ENCODE results near the gene LAMTOR4.

The LAMTOR4 gene

DNA sequence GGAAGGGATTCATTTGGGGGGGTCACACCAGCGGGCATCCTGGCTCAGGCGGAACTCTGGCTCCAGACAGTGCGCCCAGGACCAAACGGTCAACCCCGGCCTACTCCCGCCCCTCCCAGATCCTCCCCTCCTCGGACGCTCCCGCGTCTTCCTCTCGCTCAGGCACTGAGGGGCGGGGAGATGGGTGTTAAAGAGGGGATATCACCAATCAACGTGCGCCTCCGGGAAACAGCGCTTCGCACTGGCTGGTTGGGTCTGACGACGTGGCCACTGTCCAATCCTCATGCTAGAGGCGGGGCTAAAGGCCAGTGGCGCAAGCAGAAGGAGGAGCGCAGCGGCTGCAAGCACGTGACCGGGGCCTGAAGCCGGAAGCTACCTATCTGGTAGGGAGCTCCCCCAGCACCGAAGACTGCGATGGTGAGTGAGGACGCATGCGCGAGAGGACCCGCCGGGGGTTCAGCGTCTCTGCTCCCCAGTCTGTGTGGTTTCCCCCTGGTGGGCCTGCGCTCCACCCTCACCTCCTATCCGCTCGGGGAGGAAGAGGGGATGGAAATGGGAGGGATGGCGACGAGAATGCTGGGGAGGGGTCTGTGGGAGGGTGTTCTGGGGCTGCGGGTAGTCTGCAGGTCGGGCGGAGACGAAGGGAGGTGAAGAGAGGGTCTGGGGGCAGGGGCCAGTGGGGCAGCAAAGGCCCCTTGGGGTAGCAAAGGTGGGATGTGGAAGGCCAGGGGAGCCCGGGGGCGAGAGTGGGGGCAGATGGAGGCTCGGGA is at the start of gene LAMTOR4:
LAMTOR4 (plus strand) TSS at position 360 of the 770 bp plus-strand sequence; CDS start at position 415, 55 bp downstream.
- peak; percentile 100 for DNase-seq

DNA sequence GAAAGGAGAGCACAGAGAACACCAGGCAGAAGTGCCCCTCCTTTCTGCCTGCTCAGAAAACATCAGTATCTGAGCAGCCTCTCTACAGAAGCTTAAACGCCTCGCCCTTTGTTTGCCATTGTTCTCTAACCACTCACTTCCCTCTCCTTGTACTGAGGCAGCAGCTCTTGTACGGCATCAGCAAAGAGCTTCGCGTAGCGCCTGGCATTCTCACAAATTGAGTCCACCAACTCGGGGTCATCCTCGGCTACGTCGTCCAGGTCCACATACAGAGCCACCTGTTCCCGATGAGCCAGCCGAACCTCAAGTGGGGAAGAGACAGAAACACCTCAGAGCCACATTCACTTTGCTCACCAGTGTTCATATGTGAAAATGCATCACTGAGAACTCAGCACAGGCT is 49.3 kb upstream of the LAMTOR4 start:
- no peak for DNase-seq

- peak; percentile 94 to 97 for DNase-seq
Measured at GRCh38 chr7:100100420-100101015, 48.2 kb upstream of the LAMTOR4 start.

DNA sequence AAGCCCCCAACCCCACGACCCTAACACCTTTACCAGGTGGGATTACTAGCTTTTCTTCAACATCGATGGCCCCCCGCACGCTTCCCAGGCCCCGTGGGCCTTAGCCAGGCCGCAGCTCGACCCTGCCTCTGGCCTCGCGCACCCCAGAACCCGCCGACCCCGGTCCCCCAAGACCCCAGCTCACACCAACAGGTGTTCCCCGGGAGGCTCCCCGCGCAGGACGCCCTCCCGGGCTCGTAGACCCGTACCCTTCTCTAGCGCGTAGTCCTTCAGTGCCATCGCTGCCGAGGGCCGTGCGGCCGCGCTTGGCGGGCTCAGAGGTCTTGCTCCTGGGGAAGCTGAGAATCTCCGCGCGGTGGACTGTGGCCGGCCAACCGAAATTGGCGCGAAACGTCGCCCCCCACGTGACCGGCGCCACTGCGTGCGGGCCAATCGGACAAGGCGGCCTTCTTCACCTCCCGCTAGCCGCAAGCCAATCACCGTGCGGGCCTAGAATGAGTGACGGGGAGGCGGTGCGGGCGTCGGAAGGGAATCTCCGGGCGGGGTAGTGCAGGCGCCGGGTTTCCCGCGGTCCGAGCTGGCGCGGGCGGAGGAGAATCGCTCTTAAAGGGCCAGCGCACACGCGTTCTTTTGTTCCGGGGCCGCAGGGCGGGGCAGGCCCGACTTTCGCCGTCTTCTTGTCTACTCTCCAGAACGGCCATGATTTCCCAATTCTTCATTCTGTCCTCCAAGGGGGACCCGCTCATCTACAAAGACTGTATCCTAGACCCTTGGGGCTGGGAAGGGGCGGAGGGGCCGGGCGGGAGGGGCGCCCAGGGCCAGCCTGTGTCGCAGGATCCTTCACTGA is 47.5 kb upstream of the LAMTOR4 start, which contains the start of the genes AP4M1 and MCM7:
AP4M1 (plus strand) TSS at position 628 of the 847 bp plus-strand sequence; CDS start at position 700, 72 bp downstream.
MCM7 (minus strand) TSS at position 382 of the 847 bp plus-strand sequence; CDS start at position 279, 103 bp downstream.
- peak; percentile 99 to 100 for DNase-seq

- no peak for DNase-seq
Measured at GRCh38 chr7:100102950-100103840, 45.5 kb upstream of the LAMTOR4 start.

GRCh38 chr7:100105534-100105933 is 43.2 kb upstream of the LAMTOR4 start:
- no peak for DNase-seq

DNA sequence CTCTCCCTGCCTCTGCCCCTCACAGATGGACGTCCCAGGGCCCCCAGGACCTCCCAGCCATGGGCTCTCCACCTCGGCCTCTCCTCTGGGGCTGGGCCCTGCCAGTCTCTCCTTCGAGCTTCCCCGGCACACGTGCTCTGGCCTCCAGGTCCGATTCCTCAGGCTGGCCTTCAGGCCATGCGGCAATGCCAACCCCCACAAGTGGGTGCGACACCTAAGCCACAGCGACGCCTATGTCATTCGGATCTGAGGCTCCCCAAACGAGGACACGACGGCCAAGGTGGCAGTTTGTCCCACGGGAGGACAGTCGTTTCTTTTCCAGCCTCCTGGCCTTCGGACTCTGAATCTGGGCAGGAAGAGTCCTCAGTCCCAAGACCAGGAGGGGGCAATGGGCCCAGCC is 42.1 kb upstream of the LAMTOR4 start:
- no peak for DNase-seq

GRCh38 chr7:100107125-100107737 is 41.5 kb upstream of the LAMTOR4 start:
- no peak for DNase-seq

GRCh38 chr7:100107890-100108289 is 40.8 kb upstream of the LAMTOR4 start:
- DNase-seq, result no peak

DNA sequence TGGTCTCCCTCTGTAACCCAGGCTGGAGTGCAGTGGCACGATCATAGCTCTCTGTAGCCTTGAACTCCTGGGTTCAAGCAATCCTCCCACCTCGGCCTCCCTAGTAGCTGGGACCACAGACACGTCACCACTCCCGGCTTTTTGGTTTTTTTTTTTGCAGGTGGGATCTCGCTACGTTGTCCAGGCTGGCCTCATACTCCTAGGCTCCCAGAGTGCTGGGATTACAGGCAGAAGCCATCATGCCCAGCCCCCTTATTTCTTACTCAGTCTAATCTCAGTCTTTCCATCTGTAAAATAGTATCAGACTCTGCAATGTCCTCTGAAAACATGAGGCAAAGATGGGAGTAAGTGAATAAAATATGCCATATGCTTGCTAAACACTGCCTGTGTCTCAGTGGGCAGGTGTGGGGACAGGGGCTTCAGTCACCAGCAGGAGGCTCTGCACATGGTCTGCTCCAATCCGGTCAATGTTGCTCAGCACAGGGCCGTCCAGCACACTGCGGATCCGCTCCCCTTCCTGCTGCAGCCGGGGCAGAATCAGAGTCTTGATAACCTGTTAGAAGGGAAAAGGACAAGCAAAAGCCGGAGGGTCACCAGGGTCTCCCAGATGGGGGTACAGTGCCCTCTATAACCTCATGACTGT is 39.1 kb upstream of the LAMTOR4 start:
- no peak for DNase-seq

GRCh38 chr7:100111156-100111555 is 37.6 kb upstream of the LAMTOR4 start:
- DNase-seq, result no peak

DNA sequence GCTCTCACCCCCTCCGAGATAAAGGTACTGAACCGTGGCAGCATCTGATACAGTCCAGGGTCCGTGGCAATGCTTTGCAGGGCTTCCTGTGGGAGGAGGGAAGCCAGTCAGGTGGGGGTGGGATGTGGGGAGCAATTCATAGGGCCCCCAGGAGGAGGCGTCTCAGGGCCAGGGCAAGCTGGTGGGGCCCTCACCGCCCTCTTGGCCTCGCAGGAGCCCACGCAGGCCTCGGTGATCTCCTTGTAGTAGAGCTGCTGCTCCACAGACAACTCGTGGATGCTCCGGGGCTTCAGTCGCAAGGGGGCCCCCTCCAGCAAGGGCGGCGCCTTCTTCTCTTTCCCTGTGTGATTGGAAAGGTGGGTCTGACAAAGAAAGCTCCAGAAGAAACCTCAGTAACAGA is 36.8 kb upstream of the LAMTOR4 start:
- no peak for DNase-seq

DNA sequence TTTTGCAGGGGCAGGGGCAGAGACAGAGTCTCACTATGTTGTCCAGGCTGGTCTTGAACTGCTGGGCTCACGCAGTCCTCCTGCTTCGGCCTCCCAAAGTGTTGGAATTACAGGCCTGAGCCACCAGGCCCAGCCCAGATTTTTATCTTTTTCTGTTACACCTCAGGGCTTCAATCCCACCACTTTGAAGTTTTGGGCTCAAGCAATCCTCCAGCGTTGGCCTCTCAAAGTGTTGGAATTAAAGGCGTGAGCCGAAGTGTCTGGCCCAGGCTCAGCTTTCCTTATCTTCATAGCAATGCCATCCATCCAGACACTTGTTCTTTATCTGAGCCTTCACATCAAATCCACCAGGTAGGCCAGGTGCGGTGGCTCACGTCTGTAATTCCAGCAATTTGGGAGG is 33.7 kb upstream of the LAMTOR4 start:
- DNase-seq, result no peak

DNA sequence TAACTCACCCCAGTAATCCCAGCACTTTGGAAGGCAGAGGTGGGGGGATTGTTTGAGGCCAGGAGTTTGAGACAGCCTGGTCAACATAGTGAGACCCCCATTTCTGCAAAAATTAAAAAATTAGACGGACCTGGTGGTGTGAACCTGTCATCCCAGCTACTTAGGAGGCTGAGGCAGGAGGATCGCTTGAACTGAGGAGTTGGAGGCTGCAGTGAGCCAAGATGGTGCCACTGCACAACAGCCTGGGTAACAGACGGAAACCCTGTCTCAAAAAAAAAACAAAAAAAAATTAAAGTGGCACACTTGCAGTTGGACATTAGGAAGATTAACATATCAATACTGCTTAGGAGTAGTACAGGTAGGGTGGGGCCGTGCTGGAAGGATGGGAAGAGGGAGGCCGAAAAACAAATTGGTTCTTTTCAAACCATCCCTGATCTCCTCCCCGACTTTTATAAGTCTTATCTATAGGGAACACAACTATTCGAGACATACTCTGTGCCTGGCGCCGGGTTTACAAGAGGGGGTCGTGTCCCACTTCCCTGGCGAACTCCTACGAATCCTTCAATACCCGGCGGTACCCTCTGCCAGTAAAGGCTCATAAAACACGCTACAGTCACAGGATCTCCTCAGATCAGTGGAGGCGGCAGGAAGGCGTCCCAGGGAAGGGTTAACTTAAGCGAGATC is 30.2 kb upstream of the LAMTOR4 start:
- no peak for DNase-seq

- peak; percentile 95 to 96 for DNase-seq
Measured at GRCh38 chr7:100119072-100119969, 29.4 kb upstream of the LAMTOR4 start, which contains the start of the genes CNPY4 and TAF6. CNPY4 (plus strand) TSS chr7:100119634; CDS start chr7:100119745, 111 bp downstream. TAF6 (minus strand) TSS chr7:100119358; CDS start chr7:100114209, 5,149 bp downstream.

- DNase-seq, result peak in 1 of 2 experiments; percentile 52
Measured at GRCh38 chr7:100119970-100120732, 28.6 kb upstream of the LAMTOR4 start.

- DNase-seq, result no peak
Measured at GRCh38 chr7:100120733-100121036, 28.0 kb upstream of the LAMTOR4 start.

DNA sequence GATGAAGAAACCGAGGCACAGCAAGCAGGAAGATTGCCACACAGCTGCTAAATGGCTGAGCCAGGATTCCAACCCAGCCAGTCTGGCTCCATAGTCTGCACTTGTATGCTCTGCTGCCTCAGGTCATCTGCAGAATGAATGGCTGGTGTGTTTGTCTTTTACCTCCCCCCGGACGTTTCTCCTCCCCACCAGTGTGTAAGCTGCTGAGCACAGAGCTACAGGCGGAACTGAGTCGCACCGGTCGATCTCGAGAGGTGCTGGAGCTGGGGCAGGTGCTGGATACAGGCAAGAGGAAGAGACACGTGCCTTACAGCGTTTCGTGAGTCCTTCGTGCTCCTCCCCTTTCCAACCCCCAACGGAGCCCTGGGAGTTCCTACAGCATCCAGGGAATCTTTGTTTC is 26.7 kb upstream of the LAMTOR4 start:
- no peak for DNase-seq

DNA sequence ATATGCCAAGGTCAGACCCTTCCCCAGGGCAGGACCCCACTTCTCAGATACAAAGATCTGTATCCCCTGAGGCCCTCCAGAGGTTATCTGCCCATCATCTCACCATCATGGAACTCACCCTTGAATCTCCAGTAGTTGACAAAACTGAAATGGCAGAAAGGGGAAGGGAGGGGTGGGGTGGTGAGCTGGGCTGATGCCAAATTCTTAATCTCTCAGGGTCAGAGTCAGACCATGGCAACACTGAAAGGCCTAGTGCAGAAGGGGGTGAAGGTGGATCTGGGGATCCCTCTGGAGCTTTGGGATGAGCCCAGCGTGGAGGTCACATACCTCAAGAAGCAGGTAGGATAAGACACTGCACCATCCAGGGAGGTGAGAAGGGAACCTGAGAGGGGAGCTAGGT is 26.1 kb upstream of the LAMTOR4 start:
- DNase-seq, result no peak
